HEK293 (cell line): ENCODE data around the gene ZNF184.

Experiments
- BCL11A ChIP-seq: fragments of 450-650 bp; formaldehyde crosslinking; IDR thresholded peaks from 2 replicates; pipeline ENCODE4 v1.5.1; 2016; ENCODE audit warnings: low read depth, missing biosample characterization, missing genetic modification characterization
- BCL11B ChIP-seq: fragments of 450-650 bp; formaldehyde crosslinking; IDR thresholded peaks from 2 replicates; pipeline ENCODE4 v1.5.1; 2016; ENCODE audit warnings: low read depth, missing biosample characterization, missing genetic modification characterization
- GLIS1 ChIP-seq: fragments of 450-650 bp; formaldehyde crosslinking; IDR thresholded peaks from 2 replicates; pipeline ENCODE4 v1.5.1; 2016; ENCODE audit warnings: missing biosample characterization, missing genetic modification characterization
- MYNN ChIP-seq: fragments of 450-650 bp; formaldehyde crosslinking; IDR thresholded peaks from 2 replicates; pipeline ENCODE4 v1.5.1; 2016; ENCODE audit warnings: missing biosample characterization, missing genetic modification characterization, borderline replicate concordance
- PATZ1 ChIP-seq: fragments of 450-650 bp; formaldehyde crosslinking; IDR thresholded peaks from 2 replicates; pipeline ENCODE4 v1.5.1; 2016; ENCODE audit warnings: missing biosample characterization, missing genetic modification characterization
- ZBTB17 ChIP-seq: fragments of 450-650 bp; formaldehyde crosslinking; IDR thresholded peaks from 2 replicates; pipeline ENCODE4 v1.5.1; 2016; ENCODE audit warnings: missing biosample characterization, missing genetic modification characterization
- ZBTB8A ChIP-seq: fragments of 450-650 bp; formaldehyde crosslinking; IDR thresholded peaks from 2 replicates; pipeline ENCODE4 v1.5.1; 2016; ENCODE audit warnings: missing biosample characterization, missing genetic modification characterization
- ZNF10 ChIP-seq: fragments of 450-650 bp; formaldehyde crosslinking; IDR thresholded peaks from 2 replicates; pipeline ENCODE4 v1.5.1; 2017; ENCODE audit warnings: missing biosample characterization, missing genetic modification characterization
- ZNF155 ChIP-seq: fragments of 450-650 bp; formaldehyde crosslinking; IDR thresholded peaks from 2 replicates; pipeline ENCODE4 v1.5.1; 2016; ENCODE audit warnings: missing biosample characterization, missing genetic modification characterization
- ZNF23 ChIP-seq: fragments of 450-650 bp; formaldehyde crosslinking; IDR thresholded peaks from 2 replicates; pipeline ENCODE4 v1.5.1; 2016; ENCODE audit warnings: missing biosample characterization, missing genetic modification characterization, borderline replicate concordance
- ZNF24 ChIP-seq: fragments of 450-650 bp; formaldehyde crosslinking; IDR thresholded peaks from 2 replicates; pipeline ENCODE4 v1.5.1; 2016; ENCODE audit warnings: missing biosample characterization, missing genetic modification characterization
- ZNF48 ChIP-seq: fragments of 450-650 bp; formaldehyde crosslinking; IDR thresholded peaks from 2 replicates; pipeline ENCODE4 v1.5.1; 2016; ENCODE audit warnings: missing biosample characterization, missing genetic modification characterization
- ZNF629 ChIP-seq: fragments of 450-650 bp; formaldehyde crosslinking; IDR thresholded peaks from 2 replicates; pipeline ENCODE4 v1.5.1; 2017; ENCODE audit warnings: missing biosample characterization, missing genetic modification characterization
- ZSCAN30 ChIP-seq: fragments of 450-650 bp; IDR thresholded peaks from 2 replicates; pipeline ENCODE4 v1.5.1; 2018; ENCODE audit warnings: missing biosample characterization, mild to moderate bottlenecking, missing genetic modification characterization, moderate library complexity
- TF ChIP-seq, protein P1 (sequence below): fragments of 450-650 bp; formaldehyde crosslinking; IDR thresholded peaks from 2 replicates; pipeline ENCODE4 v1.5.1; 2016; ENCODE audit warnings: missing biosample characterization, missing genetic modification characterization
- TF ChIP-seq, protein P2 (sequence below): fragments of 450-650 bp; formaldehyde crosslinking; IDR thresholded peaks from 2 replicates; pipeline ENCODE4 v1.5.1; 2016; ENCODE audit warnings: missing biosample characterization, missing genetic modification characterization
- TF ChIP-seq, protein P3 (sequence below): fragments of 450-650 bp; formaldehyde crosslinking; IDR thresholded peaks from 2 replicates; pipeline ENCODE4 v1.5.1; 2016; ENCODE audit warnings: missing biosample characterization, missing genetic modification characterization

The ZNF184 gene

GRCh38 chr6:27472617-27473400 is at the start of gene ZNF184 (continued):
- TF ChIP-seq, protein P1, sequence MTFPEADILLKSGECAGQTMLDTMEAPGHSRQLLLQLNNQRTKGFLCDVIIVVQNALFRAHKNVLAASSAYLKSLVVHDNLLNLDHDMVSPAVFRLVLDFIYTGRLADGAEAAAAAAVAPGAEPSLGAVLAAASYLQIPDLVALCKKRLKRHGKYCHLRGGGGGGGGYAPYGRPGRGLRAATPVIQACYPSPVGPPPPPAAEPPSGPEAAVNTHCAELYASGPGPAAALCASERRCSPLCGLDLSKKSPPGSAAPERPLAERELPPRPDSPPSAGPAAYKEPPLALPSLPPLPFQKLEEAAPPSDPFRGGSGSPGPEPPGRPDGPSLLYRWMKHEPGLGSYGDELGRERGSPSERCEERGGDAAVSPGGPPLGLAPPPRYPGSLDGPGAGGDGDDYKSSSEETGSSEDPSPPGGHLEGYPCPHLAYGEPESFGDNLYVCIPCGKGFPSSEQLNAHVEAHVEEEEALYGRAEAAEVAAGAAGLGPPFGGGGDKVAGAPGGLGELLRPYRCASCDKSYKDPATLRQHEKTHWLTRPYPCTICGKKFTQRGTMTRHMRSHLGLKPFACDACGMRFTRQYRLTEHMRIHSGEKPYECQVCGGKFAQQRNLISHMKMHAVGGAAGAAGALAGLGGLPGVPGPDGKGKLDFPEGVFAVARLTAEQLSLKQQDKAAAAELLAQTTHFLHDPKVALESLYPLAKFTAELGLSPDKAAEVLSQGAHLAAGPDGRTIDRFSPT (tag by site-specific recombination), result peak; percentile 78
- TF ChIP-seq ZBTB17 (tag by site-specific recombination) (peak; percentile 88), BCL11A (tag by site-specific recombination) (peak; percentile 97), GLIS1 (tag by site-specific recombination) (peak; percentile 73), ZNF629 (tag by site-specific recombination) (peak; percentile 97), BCL11B (tag by site-specific recombination) (peak; percentile 98), ZNF155 (tag by site-specific recombination) (no peak), PATZ1 (tag by site-specific recombination) (peak; percentile 79), ZNF23 (tag by site-specific recombination) (no peak), ZNF48 (tag by site-specific recombination) (no peak), ZSCAN30 (0 out of 2 replicates have a peak, but pooled peaks have one; percentile 13), ZBTB8A (tag by site-specific recombination) (peak; percentile 71), ZNF10 (tag by site-specific recombination) (peak; percentile 40; the same call in 1 of the 2 replicates), ZNF24 (tag by site-specific recombination) (peak; percentile 51; the same call in 1 of the 2 replicates), MYNN (peak; percentile 15; the same call in 1 of the 2 replicates)
- TF ChIP-seq, protein P2, sequence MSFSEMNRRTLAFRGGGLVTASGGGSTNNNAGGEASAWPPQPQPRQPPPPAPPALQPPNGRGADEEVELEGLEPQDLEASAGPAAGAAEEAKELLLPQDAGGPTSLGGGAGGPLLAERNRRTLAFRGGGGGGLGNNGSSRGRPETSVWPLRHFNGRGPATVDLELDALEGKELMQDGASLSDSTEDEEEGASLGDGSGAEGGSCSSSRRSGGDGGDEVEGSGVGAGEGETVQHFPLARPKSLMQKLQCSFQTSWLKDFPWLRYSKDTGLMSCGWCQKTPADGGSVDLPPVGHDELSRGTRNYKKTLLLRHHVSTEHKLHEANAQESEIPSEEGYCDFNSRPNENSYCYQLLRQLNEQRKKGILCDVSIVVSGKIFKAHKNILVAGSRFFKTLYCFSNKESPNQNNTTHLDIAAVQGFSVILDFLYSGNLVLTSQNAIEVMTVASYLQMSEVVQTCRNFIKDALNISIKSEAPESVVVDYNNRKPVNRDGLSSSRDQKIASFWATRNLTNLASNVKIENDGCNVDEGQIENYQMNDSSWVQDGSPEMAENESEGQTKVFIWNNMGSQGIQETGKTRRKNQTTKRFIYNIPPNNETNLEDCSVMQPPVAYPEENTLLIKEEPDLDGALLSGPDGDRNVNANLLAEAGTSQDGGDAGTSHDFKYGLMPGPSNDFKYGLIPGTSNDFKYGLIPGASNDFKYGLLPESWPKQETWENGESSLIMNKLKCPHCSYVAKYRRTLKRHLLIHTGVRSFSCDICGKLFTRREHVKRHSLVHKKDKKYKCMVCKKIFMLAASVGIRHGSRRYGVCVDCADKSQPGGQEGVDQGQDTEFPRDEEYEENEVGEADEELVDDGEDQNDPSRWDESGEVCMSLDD (tag by site-specific recombination), result peak; percentile 85
- TF ChIP-seq, protein P3, sequence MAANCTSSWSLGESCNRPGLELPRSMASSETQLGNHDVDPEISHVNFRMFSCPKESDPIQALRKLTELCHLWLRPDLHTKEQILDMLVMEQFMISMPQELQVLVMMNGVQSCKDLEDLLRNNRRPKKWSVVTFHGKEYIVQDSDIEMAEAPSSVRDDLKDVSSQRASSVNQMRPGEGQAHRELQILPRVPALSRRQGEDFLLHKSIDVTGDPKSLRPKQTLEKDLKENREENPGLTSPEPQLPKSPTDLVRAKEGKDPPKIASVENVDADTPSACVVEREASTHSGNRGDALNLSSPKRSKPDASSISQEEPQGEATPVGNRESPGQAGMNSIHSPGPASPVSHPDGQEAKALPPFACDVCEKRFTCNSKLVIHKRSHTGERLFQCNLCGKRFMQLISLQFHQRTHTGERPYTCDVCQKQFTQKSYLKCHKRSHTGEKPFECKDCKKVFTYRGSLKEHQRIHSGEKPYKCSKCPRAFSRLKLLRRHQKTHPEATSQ, result no peak
